ENCODE results near the gene SLC22A14. TPM values are rescaled to one million over a fixed set of nuclear protein-coding genes. Genes with fewer than 3 reads are reported as not detected.
A peak's percentile ranks its signal among the peaks of the same experiment; 100 is the strongest.

SLC22A14 gene
- total RNA-seq, 1 donor from 2014 or later = not detected

- no peaks in the 10 kb centered on the region for H3K4me1 Mint-ChIP-seq (ENCODE audit: unreplicated experiment)
- H3K27ac Mint-ChIP-seq = no peak overlapping the region
- no peaks in the 10 kb centered on the region for H3K9me3 Mint-ChIP-seq
- H3K27me3 Mint-ChIP-seq = no peaks in the 10 kb centered on the region
- H3K36me3 Mint-ChIP-seq = peaks cover 14% of the 10 kb centered on the region
- no peak overlapping the region for H3K4me3 Mint-ChIP-seq
- no peak for TF ChIP-seq CTCF (conservative IDR thresholded peaks at IDR 0.05)
- peak; percentile 2 for DNase-seq (ENCODE audit: extremely low spot score, unreplicated experiment)
Measured at GRCh38 chr3:38349684-38350359, 67.7 kb downstream of the SLC22A14 start.

GRCh38 chr3:38353151-38353550 is 71.1 kb downstream of the SLC22A14 start:
- peaks cover 18% of the 10 kb centered on the region for H3K36me3 Mint-ChIP-seq
- no peak overlapping the region for H3K27ac Mint-ChIP-seq
- H3K27me3 Mint-ChIP-seq = no peaks in the 10 kb centered on the region
- H3K4me1 Mint-ChIP-seq (ENCODE audit: unreplicated experiment) = no peaks in the 10 kb centered on the region
- H3K4me3 Mint-ChIP-seq = no peak overlapping the region
- H3K9me3 Mint-ChIP-seq = no peaks in the 10 kb centered on the region
- DNase-seq (ENCODE audit: extremely low spot score, unreplicated experiment) = no peak
- no peak for TF ChIP-seq CTCF (conservative IDR thresholded peaks at IDR 0.05)

DNA sequence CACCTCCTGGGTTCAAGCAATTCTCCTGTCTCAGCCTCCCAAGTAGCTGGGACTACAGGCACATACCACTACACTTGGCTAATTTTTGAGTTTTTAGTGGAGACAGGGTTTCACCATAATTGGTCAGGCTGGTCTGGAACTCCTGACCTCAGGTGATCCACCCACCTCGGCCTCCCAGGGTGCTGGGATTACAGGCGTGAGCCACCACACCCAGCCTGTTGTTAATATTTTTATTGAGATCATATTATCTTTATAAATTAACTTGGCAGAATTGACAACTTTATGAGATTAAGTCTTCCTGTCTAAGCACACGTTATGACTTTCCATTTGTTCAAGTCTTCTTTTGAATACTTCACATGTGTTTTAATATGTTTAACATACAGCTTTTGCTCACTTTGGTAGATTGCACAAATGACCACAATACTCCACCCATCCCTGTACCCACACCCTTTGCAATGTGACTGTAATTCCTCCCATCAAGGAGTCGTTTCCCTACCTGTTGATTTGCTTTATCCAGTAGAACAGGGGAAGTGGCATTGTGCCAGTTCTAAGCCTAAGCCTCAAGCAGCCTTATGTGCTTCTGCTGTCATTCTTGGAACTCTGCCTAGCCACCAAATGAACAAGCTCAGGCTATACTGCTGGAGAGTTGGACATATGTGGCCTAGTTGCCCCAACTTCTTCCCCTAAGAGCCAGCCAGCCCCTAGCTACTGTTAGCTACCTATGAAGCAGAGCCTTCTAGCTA is 72.7 kb downstream of the SLC22A14 start:
- Mint-ChIP-seq H3K27me3 (no peaks in the 10 kb centered on the region), H3K36me3 (peaks cover 18% of the 10 kb centered on the region), H3K4me1 (ENCODE audit: unreplicated experiment) (no peaks in the 10 kb centered on the region), H3K4me3 (no peak overlapping the region), H3K27ac (no peak overlapping the region), H3K9me3 (no peaks in the 10 kb centered on the region)
- peak; percentile 20 for DNase-seq (ENCODE audit: extremely low spot score, unreplicated experiment)
- TF ChIP-seq CTCF (conservative IDR thresholded peaks at IDR 0.05) = no peak

DNA sequence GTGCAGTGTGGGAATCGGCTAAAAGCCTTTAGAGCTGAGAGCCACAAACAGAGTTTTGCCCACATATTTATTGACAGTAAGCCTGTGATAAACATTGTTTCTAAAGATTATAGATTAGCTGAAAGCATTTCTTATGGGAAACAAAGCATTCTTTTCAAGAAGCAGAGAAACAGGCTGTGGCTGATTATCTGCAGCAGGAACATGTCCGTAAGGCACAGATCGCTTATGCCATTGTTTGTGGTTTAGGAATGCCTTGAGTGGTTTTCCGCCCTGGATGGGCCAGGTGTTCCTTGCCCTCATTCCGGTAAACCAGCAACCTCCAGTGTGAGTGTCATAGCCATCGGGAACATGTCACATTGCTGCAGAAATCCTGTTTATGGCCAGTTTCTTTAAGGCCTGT is 76.9 kb downstream of the SLC22A14 start:
- no peak for DNase-seq (ENCODE audit: extremely low spot score, unreplicated experiment)
- Mint-ChIP-seq H3K4me3 (no peak overlapping the region), H3K27ac (no peak overlapping the region), H3K4me1 (ENCODE audit: unreplicated experiment) (no peaks in the 10 kb centered on the region), H3K27me3 (no peaks in the 10 kb centered on the region), H3K9me3 (no peaks in the 10 kb centered on the region), H3K36me3 (peaks cover 11% of the 10 kb centered on the region)
- TF ChIP-seq CTCF (conservative IDR thresholded peaks at IDR 0.05) = no peak

- TF ChIP-seq CTCF (conservative IDR thresholded peaks at IDR 0.05) = no peak
- no peaks in the 10 kb centered on the region for H3K4me1 Mint-ChIP-seq (ENCODE audit: unreplicated experiment)
- no peak overlapping the region for H3K4me3 Mint-ChIP-seq
- DNase-seq (ENCODE audit: extremely low spot score, unreplicated experiment) = no peak
- H3K27ac Mint-ChIP-seq = no peak overlapping the region
- peaks cover 13% of the 10 kb centered on the region for H3K36me3 Mint-ChIP-seq
- H3K9me3 Mint-ChIP-seq = no peaks in the 10 kb centered on the region
- H3K27me3 Mint-ChIP-seq = no peaks in the 10 kb centered on the region
Measured at GRCh38 chr3:38360345-38360744, 78.3 kb downstream of the SLC22A14 start.

All from type B pancreatic cell (in vitro differentiated cells).